ENCODE data around the gene SDF2L1.
A peak's percentile ranks its signal among the peaks of the same experiment; 100 is the strongest.

Gene SDF2L1

DNA sequence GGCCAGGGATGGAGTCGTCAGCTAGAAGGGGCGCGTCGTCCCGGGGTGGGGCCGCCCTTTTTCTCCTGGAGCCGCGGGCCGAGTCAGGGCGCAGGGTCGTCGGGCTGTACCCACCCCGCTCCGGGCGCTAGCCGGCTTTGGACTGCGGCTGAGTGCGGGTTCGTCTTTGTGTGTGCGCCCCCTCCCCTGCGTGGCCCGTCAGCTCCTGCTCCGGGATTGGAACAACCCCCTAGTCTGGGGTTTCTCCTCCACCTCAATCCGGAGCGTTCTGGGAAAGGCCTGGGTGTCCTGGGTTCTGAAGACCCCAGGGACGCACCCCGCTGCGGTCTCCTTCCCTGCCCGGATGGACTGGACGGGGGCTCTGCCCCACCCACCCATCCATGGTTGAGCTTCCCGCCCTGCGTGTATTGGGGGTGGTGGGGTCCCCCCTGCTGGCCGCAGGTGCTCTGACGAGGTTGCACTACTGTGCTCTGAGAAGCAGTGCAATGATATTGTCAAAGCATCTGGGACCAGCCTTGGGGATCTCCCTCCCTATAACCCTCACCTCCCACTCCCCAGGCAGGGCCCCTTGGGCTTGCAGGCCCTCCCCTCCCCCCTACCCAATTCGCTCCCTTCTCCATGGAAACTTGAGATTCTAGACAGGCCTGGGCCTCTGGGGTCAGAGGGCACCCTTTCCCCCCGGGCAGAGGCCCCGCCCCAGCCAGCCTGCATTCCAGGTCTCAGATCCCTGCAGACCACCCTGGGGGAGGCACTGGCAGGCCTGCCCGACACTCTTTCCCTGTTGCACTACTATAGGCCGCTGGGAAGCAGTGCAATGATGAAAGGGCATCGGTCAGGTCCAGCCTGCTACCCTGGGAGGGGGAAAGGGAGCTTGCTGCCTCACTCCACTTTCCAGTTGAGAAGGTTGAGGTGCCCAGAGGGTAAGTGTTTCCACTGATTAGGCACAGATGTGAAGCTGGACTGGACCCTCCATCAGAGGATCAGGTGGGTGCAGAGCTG is 10.7 kb downstream of the SDF2L1 start:
- DNase-seq = no peak
- Histone ChIP-seq H2AK5ac (ENCODE audit: low read length, severe bottlenecking) (no peak overlapping the region), H3K4me2 (ENCODE audit: low read length, poor library complexity, severe bottlenecking) (peak overlapping the region; percentile 98), H3K36me3 (ENCODE audit: control insufficient read depth in 1 of 2, insufficient read depth in 2 of 2, low read depth in 1 of 2, low read length in 2 of 2) (peaks cover 9 to 11% of the 10 kb centered on the region in 2 experiments), H2BK15ac (ENCODE audit: low read depth, poor library complexity, severe bottlenecking) (peak overlapping the region; percentile 57), H3K18ac (ENCODE audit: low read depth in 1 of 2, low read length in 2 of 2) (peak overlapping the region; percentile 26 to 40), H3K4ac (ENCODE audit: low read depth in 1 of 2, low read length in 2 of 2) (peak overlapping the region; percentile 22 to 70), H2BK5ac (ENCODE audit: low read depth, low read length, poor library complexity, severe bottlenecking) (no peak overlapping the region), H3K23ac (ENCODE audit: low read length in 2 of 2) (peak overlapping the region in 1 of 2 experiments; percentile 77), H3K14ac (ENCODE audit: low read length in 2 of 2) (peak overlapping the region in 1 of 2 experiments; percentile 55), H3K4me1 (ENCODE audit: control insufficient read depth, insufficient read depth, low read depth, low read length) (peaks cover 24% of the 10 kb centered on the region), H4K91ac (ENCODE audit: low read length) (peak overlapping the region; percentile 82), H3K27ac (ENCODE audit: low read length, poor library complexity, severe bottlenecking) (no peak overlapping the region), H2BK120ac (ENCODE audit: low read depth, low read length) (peak overlapping the region; percentile 24), H2AFZ (ENCODE audit: low read depth, low read length) (peak overlapping the region; percentile 42), H3K27me3 (ENCODE audit: control insufficient read depth in 1 of 2, insufficient read depth in 1 of 2, low read length in 2 of 2) (peaks cover 0 to 9% of the 10 kb centered on the region in 2 experiments), H4K8ac (ENCODE audit: low read length) (peak overlapping the region; percentile 47), H3K9ac (ENCODE audit: low read length) (peak overlapping the region; percentile 85), H2BK12ac (ENCODE audit: low read length in 2 of 2) (peak overlapping the region in 1 of 2 experiments; percentile 31), H3K4me3 (ENCODE audit: insufficient read depth in 1 of 2, low read depth in 1 of 2, low read length in 2 of 2) (peak overlapping the region; percentile 65 to 89), H3K79me1 (replicated peaks; ENCODE audit: low read length, poor library complexity, severe bottlenecking) (peaks cover 16% of the 10 kb centered on the region), H3K9me3 (ENCODE audit: control insufficient read depth, low read length) (no peaks in the 10 kb centered on the region)
- WGBS = 4% methylated on average over 40 of the region's 40 CpGs

- Histone ChIP-seq H3K18ac (ENCODE audit: low read depth in 1 of 2, low read length in 2 of 2) (peak overlapping the region; percentile 23 to 57), H3K23ac (ENCODE audit: low read length in 2 of 2) (no peak overlapping the region), H3K4me2 (ENCODE audit: low read length, poor library complexity, severe bottlenecking) (peak overlapping the region; percentile 74), H4K91ac (ENCODE audit: low read length) (no peak overlapping the region), H3K4me3 (ENCODE audit: insufficient read depth in 1 of 2, low read depth in 1 of 2, low read length in 2 of 2) (peak overlapping the region; percentile 61 to 72), H3K79me1 (replicated peaks; ENCODE audit: low read length, poor library complexity, severe bottlenecking) (peaks cover 14% of the 10 kb centered on the region), H3K14ac (ENCODE audit: low read length in 2 of 2) (no peak overlapping the region), H2BK5ac (ENCODE audit: low read depth, low read length, poor library complexity, severe bottlenecking) (no peak overlapping the region), H3K36me3 (ENCODE audit: control insufficient read depth in 1 of 2, insufficient read depth in 2 of 2, low read depth in 1 of 2, low read length in 2 of 2) (peaks cover 6% of the 10 kb centered on the region in 2 experiments), H3K4ac (ENCODE audit: low read depth in 1 of 2, low read length in 2 of 2) (no peak overlapping the region), H2AFZ (ENCODE audit: low read depth, low read length) (peak overlapping the region; percentile 74), H3K27ac (ENCODE audit: low read length, poor library complexity, severe bottlenecking) (no peak overlapping the region), H3K27me3 (ENCODE audit: control insufficient read depth in 1 of 2, insufficient read depth in 1 of 2, low read length in 2 of 2) (peaks cover 15 to 32% of the 10 kb centered on the region in 2 experiments), H2AK5ac (ENCODE audit: low read length, severe bottlenecking) (no peak overlapping the region), H4K8ac (ENCODE audit: low read length) (peak overlapping the region; percentile 1), H2BK12ac (ENCODE audit: low read length in 2 of 2) (no peak overlapping the region), H3K9me3 (ENCODE audit: control insufficient read depth, low read length) (no peaks in the 10 kb centered on the region), H2BK15ac (ENCODE audit: low read depth, poor library complexity, severe bottlenecking) (no peak overlapping the region), H3K9ac (ENCODE audit: low read length) (no peak overlapping the region), H3K4me1 (ENCODE audit: control insufficient read depth, insufficient read depth, low read depth, low read length) (peaks cover 23% of the 10 kb centered on the region), H2BK120ac (ENCODE audit: low read depth, low read length) (no peak overlapping the region)
- 34% methylated on average over 17 of the region's 17 CpGs for WGBS
- DNase-seq = no peak
Observed at GRCh38 chr22:21657020-21657359, 14.9 kb downstream of the SDF2L1 start.

- H3K4ac ChIP-seq (ENCODE audit: low read depth in 1 of 2, low read length in 2 of 2) = no peak overlapping the region
- under 1% methylated on average over 69 of the region's 79 CpGs for WGBS
Observed at GRCh38 chr22:21657360-21658032, 15.4 kb downstream of the SDF2L1 start.

More at GRCh38 chr22:21657360-21658032, 15.4 kb downstream of the SDF2L1 start:
- peaks cover 15 to 32% of the 10 kb centered on the region in 2 experiments for H3K27me3 ChIP-seq (ENCODE audit: control insufficient read depth in 1 of 2, insufficient read depth in 1 of 2, low read length in 2 of 2)
- H3K4me2 ChIP-seq (ENCODE audit: low read length, poor library complexity, severe bottlenecking) = peak overlapping the region; percentile 74
- no peak overlapping the region for H2BK15ac ChIP-seq (ENCODE audit: low read depth, poor library complexity, severe bottlenecking)
- no peak overlapping the region for H2BK120ac ChIP-seq (ENCODE audit: low read depth, low read length)
- no peak overlapping the region for H3K9ac ChIP-seq (ENCODE audit: low read length)
- H2BK5ac ChIP-seq (ENCODE audit: low read depth, low read length, poor library complexity, severe bottlenecking) = no peak overlapping the region
- no peak overlapping the region for H2BK12ac ChIP-seq (ENCODE audit: low read length in 2 of 2)
- H3K36me3 ChIP-seq (ENCODE audit: control insufficient read depth in 1 of 2, insufficient read depth in 2 of 2, low read depth in 1 of 2, low read length in 2 of 2) = peaks cover 6% of the 10 kb centered on the region in 2 experiments
- H3K27ac ChIP-seq (ENCODE audit: low read length, poor library complexity, severe bottlenecking) = no peak overlapping the region
- peak overlapping the region; percentile 1 for H4K8ac ChIP-seq (ENCODE audit: low read length)
- no peaks in the 10 kb centered on the region for H3K9me3 ChIP-seq (ENCODE audit: control insufficient read depth, low read length)
- no peak overlapping the region for H2AK5ac ChIP-seq (ENCODE audit: low read length, severe bottlenecking)
- H2AFZ ChIP-seq (ENCODE audit: low read depth, low read length) = peak overlapping the region; percentile 74
- peak; percentile 60 for DNase-seq
- peak overlapping the region in 1 of 2 experiments; percentile 65 for H3K23ac ChIP-seq (ENCODE audit: low read length in 2 of 2)
- H3K4me1 ChIP-seq (ENCODE audit: control insufficient read depth, insufficient read depth, low read depth, low read length) = peaks cover 22% of the 10 kb centered on the region
- H3K79me1 ChIP-seq (replicated peaks; ENCODE audit: low read length, poor library complexity, severe bottlenecking) = peaks cover 10% of the 10 kb centered on the region
- H3K14ac ChIP-seq (ENCODE audit: low read length in 2 of 2) = no peak overlapping the region
- H3K18ac ChIP-seq (ENCODE audit: low read depth in 1 of 2, low read length in 2 of 2) = peak overlapping the region; percentile 57 to 68
- H3K4me3 ChIP-seq (ENCODE audit: insufficient read depth in 1 of 2, low read depth in 1 of 2, low read length in 2 of 2) = peak overlapping the region; percentile 61 to 72
- no peak overlapping the region for H4K91ac ChIP-seq (ENCODE audit: low read length)
